A549 (cell line): Measurements from ENCODE around the gene ELOVL4. TPM values are rescaled to one million over a fixed set of nuclear protein-coding genes. Genes with fewer than 3 reads are reported as not detected.

Source experiments
- polyA plus RNA-seq, 4 experiments: library from polyadenylated mRNA; depleted of rRNA in 3 of 4; stranded (reverse); fragments of >200 nt; fragmentation: RNase III in 1 of 4; extraction: RNeasy Plus Mini Kit Qiagen cat#74134 plus additional on column Dnase treatment in 1 of 4; gene quantifications; 2 replicates in 3 of 4; 3 replicates in 1 of 4; pipeline ENCODE4 v1.2.3, GENCODE V29; 2011 to 2017

ELOVL4 gene
- polyA plus RNA-seq, 2 of the 4 experiments (the other 2 are of a cell fraction): 0.70 to 1.1 TPM

Other genes starting within 250 kb of the ELOVL4 start
- gene TTK, start 57.1 kb upstream of the ELOVL4 start, polyA plus RNA-seq (2011; rRNA removed): 18.9 and 30.6 TPM in 2 replicates
- 18.8 to 21.2 TPM (median 21.0 TPM) in 3 replicates for gene TTK, start 57.1 kb upstream of the ELOVL4 start, polyA plus RNA-seq (2017; fragmentation: RNase III; extraction: RNeasy Plus Mini Kit Qiagen cat#74134 plus additional on column Dnase treatment)
- 11.8 and 15.0 TPM in 2 replicates for gene BCKDHB, start 159.1 kb upstream of the ELOVL4 start, polyA plus RNA-seq (2011; rRNA removed)
- 6.4 to 7.7 TPM (median 7.4 TPM) in 3 replicates for gene BCKDHB, start 159.1 kb upstream of the ELOVL4 start, polyA plus RNA-seq (2017; fragmentation: RNase III; extraction: RNeasy Plus Mini Kit Qiagen cat#74134 plus additional on column Dnase treatment)